AG09309 (cell line): ENCODE data around the gene SDE2.
"Not testable (repeated sequence)": the region's sequence is repeated elsewhere in the genome, so short reads cannot be mapped to it uniquely, and the experiment has no call there.

Source experiments
- DNase-seq: peaks from one replicate; pipeline ENCODE4 v3.0.0-alpha.2; 2010; ENCODE audit warnings: low read depth
- H3K4me3 ChIP-seq: 2 replicates; pipeline ENCODE4 v1.5.1; 2011; ENCODE audit warnings: mild to moderate bottlenecking, low read depth, low read length, moderate library complexity; ENCODE audit not compliant: control insufficient read depth
- TF ChIP-seq, protein P1 (sequence below): IDR thresholded peaks from 2 replicates; pipeline ENCODE4 v1.5.1; 2011; ENCODE audit warnings: mild to moderate bottlenecking, low read depth, low read length, inconsistent platforms; ENCODE audit not compliant: insufficient read depth, control insufficient read depth; ENCODE audit errors: missing control alignments

SDE2 gene

GRCh38 chr1:225979421-225979820 is 19.7 kb downstream of the SDE2 start:
- DNase-seq = no peak
- no peak overlapping the region for H3K4me3 ChIP-seq
- TF ChIP-seq, protein P1, sequence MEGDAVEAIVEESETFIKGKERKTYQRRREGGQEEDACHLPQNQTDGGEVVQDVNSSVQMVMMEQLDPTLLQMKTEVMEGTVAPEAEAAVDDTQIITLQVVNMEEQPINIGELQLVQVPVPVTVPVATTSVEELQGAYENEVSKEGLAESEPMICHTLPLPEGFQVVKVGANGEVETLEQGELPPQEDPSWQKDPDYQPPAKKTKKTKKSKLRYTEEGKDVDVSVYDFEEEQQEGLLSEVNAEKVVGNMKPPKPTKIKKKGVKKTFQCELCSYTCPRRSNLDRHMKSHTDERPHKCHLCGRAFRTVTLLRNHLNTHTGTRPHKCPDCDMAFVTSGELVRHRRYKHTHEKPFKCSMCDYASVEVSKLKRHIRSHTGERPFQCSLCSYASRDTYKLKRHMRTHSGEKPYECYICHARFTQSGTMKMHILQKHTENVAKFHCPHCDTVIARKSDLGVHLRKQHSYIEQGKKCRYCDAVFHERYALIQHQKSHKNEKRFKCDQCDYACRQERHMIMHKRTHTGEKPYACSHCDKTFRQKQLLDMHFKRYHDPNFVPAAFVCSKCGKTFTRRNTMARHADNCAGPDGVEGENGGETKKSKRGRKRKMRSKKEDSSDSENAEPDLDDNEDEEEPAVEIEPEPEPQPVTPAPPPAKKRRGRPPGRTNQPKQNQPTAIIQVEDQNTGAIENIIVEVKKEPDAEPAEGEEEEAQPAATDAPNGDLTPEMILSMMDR = no peak

DNA sequence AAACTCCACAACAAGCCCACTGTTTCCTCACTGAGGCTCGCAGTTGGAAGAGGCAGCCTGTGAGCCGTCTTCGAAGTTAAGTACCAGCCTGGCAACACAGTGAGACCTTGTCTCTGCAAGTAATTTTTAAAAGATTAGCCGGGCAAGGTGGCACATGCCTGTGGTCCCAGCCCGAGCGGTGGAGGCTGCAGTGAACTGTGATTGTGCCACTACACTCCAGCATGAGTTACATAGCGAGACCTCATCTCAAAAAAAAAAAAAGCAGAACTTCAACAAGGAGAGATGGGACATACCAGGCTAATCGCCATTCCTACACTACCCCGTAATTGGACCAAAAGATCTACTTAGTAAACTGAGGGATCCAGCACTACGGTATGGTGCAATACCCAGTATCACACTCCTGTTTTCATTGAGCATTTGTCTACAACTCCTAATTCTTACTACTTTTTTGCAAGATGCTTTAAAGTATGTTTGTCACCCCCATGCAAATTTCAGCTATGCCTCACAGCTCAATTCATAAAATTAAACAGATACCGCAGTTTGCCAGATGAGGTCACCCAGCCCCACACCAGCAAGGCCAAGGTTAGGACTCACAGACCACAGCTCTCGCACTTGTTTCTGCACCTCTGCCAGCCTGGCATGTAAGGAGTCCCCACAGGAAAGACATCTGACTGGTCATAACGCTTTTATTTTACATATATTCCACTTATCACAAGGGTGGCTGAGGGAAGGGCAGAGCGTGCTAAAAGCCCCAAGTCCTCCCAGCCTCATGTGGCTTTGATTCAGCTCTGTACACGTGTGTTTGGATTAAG is 21.0 kb downstream of the SDE2 start:
- H3K4me3 ChIP-seq = no peak overlapping the region
- DNase-seq = no peak
- TF ChIP-seq, protein P1 = no peak

DNA sequence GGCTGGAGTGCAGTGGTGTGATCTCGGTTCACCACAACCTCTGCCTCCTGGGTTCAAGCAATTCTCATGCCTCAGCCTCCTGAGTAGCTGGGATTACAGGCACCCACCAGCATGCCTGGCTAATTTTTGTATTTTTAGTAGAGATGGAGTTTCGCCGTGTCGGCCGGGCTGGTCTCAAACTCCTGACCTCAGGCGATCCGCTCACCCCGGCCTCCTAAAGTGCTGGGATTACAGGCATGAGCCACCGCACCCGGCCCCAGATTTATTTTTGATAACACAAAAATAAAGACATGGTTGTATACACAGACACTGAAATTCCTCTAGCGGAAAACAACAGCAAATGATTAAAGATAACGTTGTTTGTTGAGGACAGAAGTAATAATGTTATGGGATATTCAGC is 24.0 kb downstream of the SDE2 start:
- DNase-seq, H3K4me3 ChIP-seq: not testable (repeated sequence)

- no peak for DNase-seq
- no peak overlapping the region for H3K4me3 ChIP-seq
- TF ChIP-seq, protein P1 = no peak
Observed at GRCh38 chr1:225974454-225974853, 24.7 kb downstream of the SDE2 start.

DNA sequence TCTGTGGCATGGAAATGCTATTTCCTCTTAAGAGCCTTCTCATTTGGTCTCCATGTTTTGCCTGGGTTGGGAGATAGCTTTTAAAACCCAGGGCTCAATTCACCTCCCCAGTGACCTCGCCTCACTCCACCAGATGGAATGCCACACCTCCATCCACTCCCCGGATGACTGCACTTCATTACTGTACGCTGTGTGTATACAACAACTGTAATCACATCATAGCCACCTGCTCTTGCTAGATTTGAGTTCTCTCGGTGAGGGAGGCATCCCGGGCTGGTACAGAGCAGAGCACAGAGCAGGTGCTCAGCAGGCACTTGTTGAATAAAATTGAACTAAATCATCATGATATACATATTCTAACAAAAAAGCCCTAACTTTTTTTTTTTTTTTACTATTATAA is 26.0 kb downstream of the SDE2 start:
- DNase-seq = no peak
- TF ChIP-seq, protein P1 = no peak
- no peak overlapping the region for H3K4me3 ChIP-seq

- TF ChIP-seq, protein P1 = no peak
- no peak overlapping the region for H3K4me3 ChIP-seq
- no peak for DNase-seq
Observed at GRCh38 chr1:225972344-225973152, 26.6 kb downstream of the SDE2 start.

DNA sequence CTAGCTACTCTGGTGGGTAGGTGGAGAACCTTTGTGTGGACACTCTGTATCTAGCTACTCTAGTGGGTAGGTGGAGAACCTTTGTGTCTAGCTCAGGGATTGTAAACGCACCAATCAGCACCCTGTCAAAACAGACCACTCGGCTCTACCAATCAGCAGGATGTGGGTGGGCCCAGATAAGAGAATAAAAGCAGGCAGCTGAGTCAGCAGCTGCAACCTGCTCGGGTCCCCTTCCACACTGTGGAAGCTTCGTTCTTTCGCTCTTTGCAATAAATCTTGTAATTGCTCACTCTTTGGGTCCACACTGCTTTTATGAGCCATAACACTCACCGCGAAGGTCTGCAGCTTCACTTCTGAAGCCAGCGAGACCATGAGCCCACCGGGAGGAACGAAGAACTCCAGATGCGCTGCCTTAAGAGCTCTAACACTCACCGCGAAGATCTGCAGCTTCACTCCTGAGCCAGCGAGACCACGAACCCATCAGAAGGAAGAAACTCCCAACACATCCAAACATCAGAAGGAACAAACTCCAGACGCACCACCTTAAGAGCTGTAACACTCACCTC is 28.5 kb downstream of the SDE2 start:
- not testable (repeated sequence) for DNase-seq, H3K4me3 ChIP-seq

DNA sequence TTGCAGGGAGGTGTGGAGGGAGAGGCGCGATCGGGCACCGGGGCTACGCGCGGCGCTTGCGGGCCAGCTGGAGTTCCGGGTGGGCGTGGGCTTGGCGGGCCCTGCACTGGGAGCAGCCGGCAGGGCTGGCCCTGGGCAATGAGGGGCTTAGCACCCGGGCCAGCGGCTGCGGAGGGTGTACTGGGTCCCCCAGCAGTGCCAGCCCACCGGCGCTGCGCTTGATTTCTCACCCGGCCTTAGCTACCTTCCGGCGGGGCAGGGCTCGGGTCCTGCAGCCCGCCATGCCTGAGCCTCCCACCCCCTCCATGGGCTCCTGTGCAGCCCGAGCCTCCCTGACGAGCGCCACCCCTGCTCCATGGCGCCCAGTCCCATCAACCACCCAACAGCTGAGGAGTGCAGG is 29.4 kb downstream of the SDE2 start:
- not testable (repeated sequence) for H3K4me3 ChIP-seq, DNase-seq
